ENCODE results near the gene ASPG.

The ASPG gene

GRCh38 chr14:104066719-104067295, 18.7 kb upstream of the ASPG start:
- TF ChIP-seq SETDB1 (IDR thresholded peaks at IDR 0.05; ENCODE audit: insufficient read length, low read length) (peak; percentile 60), ZNF585B (tag by site-specific recombination; IDR thresholded peaks at IDR 0.05) (peak; percentile 99), ZNF664 (tag by site-specific recombination; IDR thresholded peaks at IDR 0.05) (no peak), ZEB2 (tag by site-specific recombination; IDR thresholded peaks at IDR 0.05) (no peak), ZNF571 (tag by site-specific recombination; IDR thresholded peaks at IDR 0.05) (no peak), TRIM28 (IDR thresholded peaks at IDR 0.05; ENCODE audit: borderline replicate concordance, low read length) (peak; percentile 60; the same call in 1 of the 2 replicates)
- ChIA-PET CTCF (no interaction called here), POLR2A (no interaction called here)
- Histone ChIP-seq H3K4me3 (ENCODE audit: low read depth, low read length) (no peak overlapping the region), H3K36me3 (ENCODE audit: control insufficient read depth in 2 of 2, insufficient read depth in 1 of 2, low read length in 2 of 2) (no peaks in the 10 kb centered on the region), H3K27ac (ENCODE audit: extremely low read depth, low read depth, low read length) (no peak overlapping the region), H3K4me1 (ENCODE audit: control insufficient read depth, insufficient read depth, low read length) (no peaks in the 10 kb centered on the region), H3K9me3 (ENCODE audit: control insufficient read depth, insufficient read depth, low read depth, low read length) (no peaks in the 10 kb centered on the region)

GRCh38 chr14:104069541-104069940, 16.0 kb upstream of the ASPG start:
- Histone ChIP-seq H3K4me3 (ENCODE audit: low read depth, low read length) (no peak overlapping the region), H3K36me3 (ENCODE audit: control insufficient read depth in 2 of 2, insufficient read depth in 1 of 2, low read length in 2 of 2) (no peaks in the 10 kb centered on the region), H3K27ac (ENCODE audit: extremely low read depth, low read depth, low read length) (no peak overlapping the region), H3K4me1 (ENCODE audit: control insufficient read depth, insufficient read depth, low read length) (no peaks in the 10 kb centered on the region), H3K9me3 (ENCODE audit: control insufficient read depth, insufficient read depth, low read depth, low read length) (no peaks in the 10 kb centered on the region)
- CTCF ChIA-PET = interaction anchor here (1.4 kb wide), 1 partner anchor 9 kb away, joined by 10 read pairs; no protein-coding TSS in a partner anchor
- POLR2A ChIA-PET = no interaction called here
- no peak for TF ChIP-seq SP7 (tag by site-specific recombination; IDR thresholded peaks at IDR 0.05)

- ChIA-PET CTCF (interaction anchor here (0.6 kb wide), 2 partner anchors 12 to 55 kb away, joined by 5 to 6 read pairs; no protein-coding TSS in a partner anchor), POLR2A (no interaction called here)
- Histone ChIP-seq H3K4me1 (ENCODE audit: control insufficient read depth, insufficient read depth, low read length) (no peaks in the 10 kb centered on the region), H3K36me3 (ENCODE audit: control insufficient read depth in 2 of 2, insufficient read depth in 1 of 2, low read length in 2 of 2) (no peaks in the 10 kb centered on the region), H3K4me3 (ENCODE audit: low read depth, low read length) (no peak overlapping the region), H3K9me3 (ENCODE audit: control insufficient read depth, insufficient read depth, low read depth, low read length) (no peaks in the 10 kb centered on the region), H3K27ac (ENCODE audit: extremely low read depth, low read depth, low read length) (no peak overlapping the region)
- no peak for TF ChIP-seq ATF2 (tag by site-specific recombination; IDR thresholded peaks at IDR 0.05; ENCODE audit: low read depth)
- no peak for TF ChIP-seq ZNF610 (tag by site-specific recombination; IDR thresholded peaks at IDR 0.05; ENCODE audit: borderline replicate concordance)
- no peak for TF ChIP-seq ZNF514 (tag by site-specific recombination; IDR thresholded peaks at IDR 0.05)
- no peak for TF ChIP-seq ZNF138 (tag by site-specific recombination; IDR thresholded peaks at IDR 0.05; ENCODE audit: borderline replicate concordance)
- no peak for TF ChIP-seq MZF1 (tag by site-specific recombination; IDR thresholded peaks at IDR 0.05; ENCODE audit: borderline replicate concordance)
- no peak for TF ChIP-seq RBAK (tag by site-specific recombination; IDR thresholded peaks at IDR 0.05)
- TF ChIP-seq PRDM2 (tag by site-specific recombination; IDR thresholded peaks at IDR 0.05; ENCODE audit: borderline replicate concordance) = no peak
- TF ChIP-seq ZNF148 (tag by site-specific recombination; IDR thresholded peaks at IDR 0.05; ENCODE audit: borderline replicate concordance) = no peak
- no peak for TF ChIP-seq ZNF473 (tag by site-specific recombination; IDR thresholded peaks at IDR 0.05)
- TF ChIP-seq ZBTB11 (tag by site-specific recombination; conservative IDR thresholded peaks at IDR 0.05; ENCODE audit: low read depth) = no peak
Measured at GRCh38 chr14:104072586-104072985, 12.9 kb upstream of the ASPG start.

All from HEK293 (cell line).